Mesodermal cell (in vitro differentiated cells): ENCODE data around the gene CHAF1B.
A peak's percentile ranks its signal among the peaks of the same experiment; 100 is the strongest.

ENCODE experiments used
- H3K27ac ChIP-seq: 2 replicates; pipeline ENCODE4 v1.7.0; 2013; ENCODE audit warnings: mild to moderate bottlenecking, low read depth, low read length, moderate library complexity; ENCODE audit not compliant: severe bottlenecking
- H3K36me3 ChIP-seq: 2 replicates; pipeline ENCODE4 v1.7.1; 2013; ENCODE audit warnings: mild to moderate bottlenecking, low read length, moderate library complexity; ENCODE audit not compliant: control insufficient read depth, insufficient read depth
- H3K4me1 ChIP-seq: one replicate; pipeline ENCODE4 v1.7.1; 2013; ENCODE audit warnings: mild to moderate bottlenecking, low read length; ENCODE audit not compliant: insufficient read depth, control insufficient read depth, poor library complexity, severe bottlenecking
- H3K4me3 ChIP-seq: 2 replicates; pipeline ENCODE4 v1.7.0; 2013; ENCODE audit warnings: low read length, control low read depth, mild to moderate bottlenecking; ENCODE audit not compliant: insufficient read depth, poor library complexity, severe bottlenecking; ENCODE audit errors: extremely low read depth
- H3K9me3 ChIP-seq: 2 replicates; pipeline ENCODE4 v1.7.1; 2013; ENCODE audit warnings: mild to moderate bottlenecking, low read length, moderate library complexity; ENCODE audit not compliant: control insufficient read depth
- WGBS, 2 experiments: methylation state at CpG; one replicate each; pipeline ENCODE4 v1.1.5; 2013; ENCODE audit warnings: missing lambda C conversion rate in 2 of 2; ENCODE audit not compliant: insufficient coverage in 2 of 2; 5-methylcytosine and 5-hydroxymethylcytosine counted together

The CHAF1B gene

DNA sequence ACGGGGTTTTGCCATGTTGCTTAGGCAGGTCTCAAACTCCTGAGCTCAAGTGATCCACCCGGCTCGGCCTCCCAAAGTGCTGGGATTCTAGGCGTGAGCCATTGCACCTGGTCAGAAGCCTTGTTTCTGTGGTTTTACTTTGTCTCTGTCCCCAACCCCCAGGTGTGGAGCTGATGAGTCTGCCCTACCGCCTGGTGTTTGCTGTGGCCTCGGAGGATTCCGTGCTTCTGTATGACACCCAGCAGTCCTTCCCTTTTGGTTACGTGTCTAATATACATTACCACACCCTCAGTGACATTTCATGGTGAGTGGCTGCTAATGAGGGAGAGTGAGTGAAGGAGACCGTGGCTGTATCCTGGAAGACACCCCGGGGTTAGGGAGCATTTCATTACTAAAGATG lies 26.1 kb downstream of the CHAF1B start:
- H3K27ac ChIP-seq = no peak overlapping the region
- H3K36me3 ChIP-seq = peaks cover 49% of the 10 kb centered on the region
- WGBS, 2 experiments = 92 to 94% methylated on average over 5 to 9 of the region's 10 CpGs
- H3K4me1 ChIP-seq = no peaks in the 10 kb centered on the region
- no peaks in the 10 kb centered on the region for H3K9me3 ChIP-seq
- H3K4me3 ChIP-seq = no peak overlapping the region

DNA sequence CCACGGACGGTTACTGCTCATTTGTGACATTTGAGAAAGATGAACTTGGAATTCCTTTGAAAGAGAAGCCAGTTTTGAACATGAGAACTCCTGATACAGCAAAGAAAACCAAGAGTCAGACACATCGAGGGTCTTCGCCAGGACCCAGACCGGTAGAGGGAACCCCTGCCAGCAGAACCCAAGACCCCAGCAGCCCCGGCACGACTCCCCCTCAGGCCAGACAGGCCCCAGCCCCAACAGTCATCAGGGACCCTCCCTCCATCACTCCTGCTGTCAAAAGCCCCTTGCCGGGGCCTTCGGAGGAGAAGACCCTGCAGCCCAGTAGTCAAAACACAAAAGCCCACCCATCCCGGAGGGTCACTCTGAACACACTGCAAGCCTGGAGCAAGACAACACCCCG lies 27.7 kb downstream of the CHAF1B start:
- H3K9me3 ChIP-seq = no peaks in the 10 kb centered on the region
- 87 to 94% methylated on average over 4 to 9 of the region's 11 CpGs for WGBS, 2 experiments
- no peaks in the 10 kb centered on the region for H3K4me1 ChIP-seq
- no peak overlapping the region for H3K27ac ChIP-seq
- peaks cover 57% of the 10 kb centered on the region for H3K36me3 ChIP-seq
- H3K4me3 ChIP-seq = no peak overlapping the region

DNA sequence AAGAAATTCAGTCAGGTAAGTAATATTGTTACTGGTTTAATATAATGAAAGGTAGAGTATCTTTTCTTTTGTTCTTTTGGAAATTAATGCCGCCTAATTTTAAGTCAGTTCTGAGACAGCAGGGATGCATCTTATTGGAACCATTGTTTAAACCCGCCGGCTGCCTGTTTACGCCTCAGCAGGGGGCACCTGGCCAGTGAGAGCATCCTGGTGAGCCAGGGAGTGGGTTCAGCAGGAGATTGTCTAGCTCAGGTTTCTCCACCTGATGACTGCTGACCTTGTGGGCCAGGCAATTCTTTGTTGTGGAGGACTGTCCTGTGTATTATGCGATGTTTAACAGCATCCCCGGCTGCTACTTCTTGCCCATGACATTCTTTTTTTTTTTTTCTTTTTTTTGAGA lies 30.2 kb downstream of the CHAF1B start:
- 88 to 89% methylated on average over 4 to 5 of the region's 6 CpGs for WGBS, 2 experiments
- peaks cover 45% of the 10 kb centered on the region for H3K36me3 ChIP-seq
- no peak overlapping the region for H3K4me3 ChIP-seq
- no peak overlapping the region for H3K27ac ChIP-seq
- H3K4me1 ChIP-seq = no peaks in the 10 kb centered on the region
- no peaks in the 10 kb centered on the region for H3K9me3 ChIP-seq

- Histone ChIP-seq H3K27ac (no peak overlapping the region), H3K9me3 (no peaks in the 10 kb centered on the region), H3K36me3 (peaks cover 19% of the 10 kb centered on the region), H3K4me1 (peaks cover 12% of the 10 kb centered on the region), H3K4me3 (no peak overlapping the region)
- WGBS, 2 experiments = 92 to 99% methylated on average over 10 to 13 of the region's 14 CpGs
Measured at GRCh38 chr21:36419241-36419640, 34.0 kb downstream of the CHAF1B start.

GRCh38 chr21:36419996-36420395 lies 34.8 kb downstream of the CHAF1B start:
- no peak overlapping the region for H3K27ac ChIP-seq
- H3K36me3 ChIP-seq = peaks cover 14% of the 10 kb centered on the region
- no peaks in the 10 kb centered on the region for H3K9me3 ChIP-seq
- H3K4me3 ChIP-seq = no peak overlapping the region
- peaks cover 17% of the 10 kb centered on the region for H3K4me1 ChIP-seq
- WGBS, 2 experiments = 22 to 30% methylated on average over 1 of the region's 8 CpGs

DNA sequence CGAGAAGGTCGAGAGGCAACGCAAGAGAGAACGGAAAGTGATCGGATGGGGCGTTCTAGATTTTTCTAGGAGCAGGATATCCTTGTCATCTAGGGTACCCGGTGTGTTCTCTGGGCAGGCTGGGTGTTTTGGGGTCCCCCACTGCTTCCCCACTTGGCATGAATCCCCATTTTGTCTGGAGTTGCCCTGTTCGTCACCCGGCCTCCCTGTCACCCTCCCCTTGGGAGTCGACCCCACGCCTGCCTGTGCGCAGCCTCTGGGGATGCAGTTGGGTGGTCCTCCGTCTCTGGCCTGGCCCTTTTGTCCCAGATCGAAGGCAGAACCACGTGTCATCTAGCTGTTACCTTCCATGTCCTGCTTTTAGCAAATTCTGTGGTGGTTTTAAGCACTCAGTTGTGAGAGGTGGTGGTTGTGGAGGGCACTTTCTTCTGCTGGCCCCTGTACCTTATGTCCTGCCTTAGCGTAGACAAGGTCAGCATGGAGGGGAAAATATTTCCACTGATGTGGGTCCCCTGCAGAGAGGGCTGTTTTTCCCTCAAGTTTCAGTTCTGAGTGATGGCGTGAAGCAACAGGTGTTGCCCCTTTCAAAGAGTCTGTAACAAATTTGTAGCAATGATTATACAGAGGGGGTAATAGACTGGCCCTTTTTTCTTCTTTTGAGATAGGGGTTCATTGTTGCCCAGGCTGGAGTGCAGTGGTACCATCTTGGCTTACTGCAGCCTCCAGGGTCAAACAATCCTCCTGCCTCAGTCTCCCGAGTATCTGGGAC lies 35.6 kb downstream of the CHAF1B start:
- Histone ChIP-seq H3K36me3 (peaks cover 13% of the 10 kb centered on the region), H3K4me1 (peaks cover 20% of the 10 kb centered on the region), H3K4me3 (no peak overlapping the region), H3K9me3 (no peaks in the 10 kb centered on the region), H3K27ac (no peak overlapping the region)
- 97 to 99% methylated on average over 15 to 18 of the region's 18 CpGs for WGBS, 2 experiments

- WGBS, 2 experiments = 57 to 59% methylated on average over 22 to 25 of the region's 28 CpGs
- Histone ChIP-seq H3K36me3 (peaks cover 3% of the 10 kb centered on the region), H3K27ac (peak overlapping the region; percentile 45), H3K4me3 (no peak overlapping the region), H3K4me1 (peaks cover 23% of the 10 kb centered on the region), H3K9me3 (no peaks in the 10 kb centered on the region)
Measured at GRCh38 chr21:36422279-36423098, 37.3 kb downstream of the CHAF1B start.

DNA sequence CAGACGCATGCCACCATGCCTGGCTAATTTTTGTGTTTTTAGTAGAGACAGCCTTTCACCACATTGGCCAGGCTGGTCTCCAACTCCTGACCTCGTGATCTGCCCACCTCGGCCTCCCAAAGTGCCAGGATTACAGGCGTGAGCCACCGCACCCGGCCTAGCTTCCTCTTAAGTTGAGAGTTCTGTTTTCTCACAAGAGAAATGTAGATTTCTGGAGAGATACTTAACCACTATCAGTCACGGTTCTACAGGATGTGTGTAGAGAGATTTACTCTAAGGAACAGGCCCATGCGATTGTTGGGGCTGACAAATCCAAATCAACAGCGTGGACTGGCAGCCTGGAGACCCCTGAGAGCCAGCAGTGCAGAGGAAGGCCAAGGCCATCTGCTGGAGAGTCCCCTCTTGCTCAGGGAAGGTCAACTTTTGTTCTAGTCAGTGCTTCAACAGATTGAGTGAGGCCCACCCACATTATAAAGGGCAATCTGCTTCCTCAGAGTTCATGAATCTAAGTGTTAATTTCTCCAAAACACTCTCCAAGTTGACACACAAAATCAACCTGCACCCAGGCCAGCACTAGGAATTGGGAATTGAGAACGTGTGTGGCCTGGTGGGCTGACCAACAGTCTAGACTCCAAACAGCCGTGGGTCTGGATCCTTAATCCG lies 38.7 kb downstream of the CHAF1B start:
- H3K27ac ChIP-seq = no peak overlapping the region
- peaks cover 28% of the 10 kb centered on the region for H3K4me1 ChIP-seq
- no peaks in the 10 kb centered on the region for H3K36me3 ChIP-seq
- 96 to 98% methylated on average over 9 to 12 of the region's 12 CpGs for WGBS, 2 experiments
- no peaks in the 10 kb centered on the region for H3K9me3 ChIP-seq
- H3K4me3 ChIP-seq = no peak overlapping the region

DNA sequence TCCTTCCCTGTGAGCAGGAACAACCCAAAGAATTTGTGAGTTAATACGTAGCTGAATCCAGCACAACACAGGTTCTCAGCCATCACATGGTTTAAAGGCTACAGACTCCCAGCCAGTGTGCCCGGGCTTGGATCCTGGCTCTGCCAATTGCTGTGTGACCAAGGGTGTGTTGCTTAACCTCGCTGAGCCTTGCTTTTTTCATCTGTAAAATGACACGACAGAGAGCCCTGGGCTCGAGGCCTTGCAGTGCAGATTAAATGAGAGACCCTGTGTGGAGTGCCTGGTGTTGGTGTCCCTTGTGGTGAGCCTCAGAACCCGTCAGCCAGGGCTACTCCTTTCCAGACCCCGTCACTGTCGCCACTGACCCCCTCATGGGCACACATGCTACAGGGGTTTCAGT lies 39.4 kb downstream of the CHAF1B start:
- Histone ChIP-seq H3K27ac (no peak overlapping the region), H3K36me3 (no peaks in the 10 kb centered on the region), H3K9me3 (no peaks in the 10 kb centered on the region), H3K4me1 (peaks cover 35% of the 10 kb centered on the region), H3K4me3 (no peak overlapping the region)
- 97 to 100% methylated on average over 6 to 8 of the region's 8 CpGs for whole genome bisulfite sequencing, 2 experiments

DNA sequence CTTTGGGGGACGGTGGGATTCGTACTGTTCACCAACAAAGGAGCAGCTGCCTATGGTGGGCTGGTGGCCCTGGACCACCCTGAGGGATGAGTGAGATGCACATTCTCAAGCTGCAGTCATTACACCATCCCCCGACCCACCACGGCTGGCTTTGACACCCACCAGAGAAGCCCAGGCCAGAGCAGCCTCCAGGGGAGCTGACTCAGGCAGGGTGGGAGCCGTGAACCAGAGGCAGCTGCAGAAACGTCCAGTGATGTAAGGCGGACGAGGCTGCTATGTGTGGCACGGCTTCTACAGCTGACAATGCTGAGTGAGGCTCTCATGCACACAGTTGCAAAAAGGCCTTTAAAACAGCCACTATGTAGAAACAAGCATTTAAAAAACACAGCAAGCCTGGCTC lies 40.1 kb downstream of the CHAF1B start:
- peak overlapping the region; percentile 16 for H3K27ac ChIP-seq
- no peaks in the 10 kb centered on the region for H3K9me3 ChIP-seq
- H3K36me3 ChIP-seq = no peaks in the 10 kb centered on the region
- 70 to 77% methylated on average over 7 to 8 of the region's 9 CpGs for WGBS, 2 experiments
- peaks cover 37% of the 10 kb centered on the region for H3K4me1 ChIP-seq
- no peak overlapping the region for H3K4me3 ChIP-seq
